NCI-H524 (cell line): ENCODE data around the gene ZNF275.
"Not testable (repeated sequence)": the region's sequence is repeated elsewhere in the genome, so short reads cannot be mapped to it uniquely, and the experiment has no call there.

Experiments
- DNase-seq, 2 experiments: peaks; one replicate each; lab custom pipeline; 2025; lab: John Stamatoyannopoulos, UW

The ZNF275 gene, protein sequence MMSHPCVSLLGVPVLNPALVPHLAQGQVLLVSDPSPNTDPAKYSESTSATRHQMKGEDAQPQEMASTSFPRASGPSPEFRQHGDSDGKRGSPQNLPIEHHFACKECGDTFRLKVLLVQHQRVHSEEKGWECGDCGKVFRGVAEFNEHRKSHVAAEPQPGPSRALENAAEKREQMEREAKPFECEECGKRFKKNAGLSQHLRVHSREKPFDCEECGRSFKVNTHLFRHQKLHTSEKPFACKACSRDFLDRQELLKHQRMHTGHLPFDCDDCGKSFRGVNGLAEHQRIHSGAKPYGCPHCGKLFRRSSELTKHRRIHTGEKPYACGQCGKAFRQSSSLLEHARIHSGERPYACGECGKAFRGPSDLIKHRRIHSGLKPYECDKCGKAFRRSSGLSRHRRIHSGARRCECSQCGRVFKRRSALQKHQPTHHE

DNA sequence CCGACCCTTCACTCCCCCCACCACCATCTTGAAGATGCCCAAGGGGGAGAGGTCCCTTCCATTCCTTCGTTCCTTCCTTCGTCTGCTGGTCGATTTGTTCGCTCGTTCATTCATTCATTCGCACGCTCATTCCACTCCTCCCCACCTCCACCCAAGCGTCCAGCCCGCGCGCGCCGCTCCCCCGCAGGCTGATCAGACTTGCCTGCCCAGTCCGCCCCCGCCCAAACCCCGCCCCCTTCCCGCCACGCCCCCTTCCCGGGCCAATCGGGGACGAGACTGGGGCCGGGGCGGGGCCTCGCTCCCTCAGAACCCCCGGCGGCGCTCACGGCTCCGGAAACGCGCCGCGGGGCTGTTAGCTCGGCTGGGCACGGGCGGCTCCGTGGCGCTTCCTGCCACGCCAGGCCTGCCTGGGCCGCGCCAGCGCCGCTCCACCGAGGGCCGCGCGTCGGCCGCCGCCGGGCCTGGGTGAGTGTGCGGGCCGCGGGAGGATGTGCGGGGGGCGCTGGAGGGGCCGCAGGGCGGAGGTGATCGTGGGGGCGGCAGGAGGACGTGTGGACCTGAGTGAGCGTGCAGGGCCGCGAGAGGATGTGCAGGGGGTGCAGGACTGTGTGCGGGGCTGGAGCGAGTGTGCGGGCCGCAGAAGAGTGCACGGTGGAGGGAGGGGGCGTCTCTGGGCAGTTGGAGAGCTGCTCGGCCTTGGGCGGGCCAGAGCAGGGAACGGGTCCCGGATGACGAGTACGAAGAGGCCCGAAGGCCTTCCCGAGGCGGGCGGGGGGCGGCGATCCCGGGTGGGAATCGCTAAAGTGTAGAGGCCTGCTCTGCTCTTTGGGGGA lies at the start of gene ZNF275:
ZNF275 (plus strand) TSS at position 333 of the 833 bp plus-strand sequence. CDS start 2,527 bp downstream, outside the sequence.
- peak; percentile 41 to 79 for DNase-seq

DNA sequence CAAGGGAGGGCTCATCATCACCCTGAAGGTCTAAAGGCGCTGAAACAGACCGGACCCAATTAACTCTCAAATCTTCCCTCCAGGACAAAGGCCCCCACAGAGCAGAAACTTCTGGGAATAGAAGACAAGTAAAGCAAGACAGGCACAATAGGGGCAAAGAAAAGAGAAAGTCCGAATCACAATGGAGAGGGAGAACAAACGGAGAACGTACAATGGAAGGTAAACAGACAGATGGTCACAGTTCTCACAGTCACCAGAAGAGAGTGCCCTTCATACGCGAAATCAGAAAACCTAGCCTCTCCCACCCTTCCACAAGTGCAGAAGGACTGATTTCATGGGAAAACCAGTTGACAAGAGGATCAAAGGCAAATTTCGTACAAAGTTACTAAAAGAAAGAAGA lies 48.3 kb upstream of the ZNF275 start:
- DNase-seq, result not testable (repeated sequence)

DNA sequence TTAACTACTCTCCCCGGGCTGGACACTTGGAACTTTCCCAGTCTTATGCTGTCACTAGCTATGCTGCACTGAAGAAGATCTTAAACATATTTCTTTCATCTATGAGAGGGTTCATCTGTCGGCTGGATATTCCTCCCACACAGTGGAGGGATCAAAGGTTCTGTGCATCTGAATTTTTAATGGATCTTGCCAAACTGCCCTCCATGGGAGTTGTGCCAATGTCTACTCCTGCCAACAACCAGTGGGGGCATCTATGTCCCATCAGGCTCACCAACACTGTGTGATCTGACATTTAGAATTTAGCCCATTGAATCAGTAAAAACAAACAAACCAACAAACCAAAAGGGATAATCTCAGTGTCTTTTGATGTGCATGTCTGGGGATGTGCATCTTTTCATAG lies 45.1 kb upstream of the ZNF275 start:
- DNase-seq, result not testable (repeated sequence)

DNA sequence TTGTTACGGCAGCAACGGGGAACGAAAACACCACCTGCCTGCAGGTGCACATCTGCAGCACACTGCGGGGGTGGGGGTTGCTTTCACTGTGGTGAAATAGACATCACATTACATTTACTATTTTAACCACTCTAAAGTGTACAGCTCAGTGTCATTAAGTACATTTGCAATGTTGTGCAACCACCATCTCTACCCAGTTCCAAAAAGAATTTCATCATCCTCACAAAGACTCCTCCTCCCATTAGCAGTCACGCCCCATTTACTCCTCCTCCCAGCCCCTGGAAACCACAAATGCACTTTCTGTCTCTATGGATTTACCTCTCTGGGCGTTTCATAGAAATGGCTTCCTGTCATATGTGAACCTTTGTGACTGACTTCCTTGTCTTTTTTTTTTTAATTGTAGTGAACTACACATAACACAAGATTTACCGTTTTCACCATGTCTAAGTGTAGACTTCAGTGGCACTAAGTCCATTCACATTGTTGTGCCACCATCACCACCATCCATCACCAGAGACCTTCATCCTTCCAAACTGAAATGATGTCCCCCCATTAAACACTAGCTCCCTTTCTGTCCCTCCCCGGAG lies 40.4 kb upstream of the ZNF275 start:
- DNase-seq, result not testable (repeated sequence)

DNA sequence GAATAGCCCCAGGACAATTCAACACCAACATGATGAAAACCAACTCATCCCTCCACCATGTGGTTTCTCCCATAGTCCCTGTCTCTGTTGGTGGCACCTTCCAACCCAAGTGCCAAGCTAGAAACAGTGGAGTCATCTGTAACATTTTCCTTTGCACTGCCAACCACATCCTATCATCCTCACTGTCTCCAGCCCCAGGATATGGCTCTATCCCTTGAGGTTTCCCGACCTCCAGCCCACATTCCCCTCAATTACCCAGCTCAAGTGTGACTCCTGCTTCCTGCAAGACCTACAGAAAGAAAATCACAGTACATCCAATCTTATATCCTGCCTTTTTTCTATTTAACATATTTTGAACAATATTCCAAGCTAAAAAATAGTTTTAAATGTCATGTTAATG lies 36.6 kb upstream of the ZNF275 start:
- no peak for DNase-seq

DNA sequence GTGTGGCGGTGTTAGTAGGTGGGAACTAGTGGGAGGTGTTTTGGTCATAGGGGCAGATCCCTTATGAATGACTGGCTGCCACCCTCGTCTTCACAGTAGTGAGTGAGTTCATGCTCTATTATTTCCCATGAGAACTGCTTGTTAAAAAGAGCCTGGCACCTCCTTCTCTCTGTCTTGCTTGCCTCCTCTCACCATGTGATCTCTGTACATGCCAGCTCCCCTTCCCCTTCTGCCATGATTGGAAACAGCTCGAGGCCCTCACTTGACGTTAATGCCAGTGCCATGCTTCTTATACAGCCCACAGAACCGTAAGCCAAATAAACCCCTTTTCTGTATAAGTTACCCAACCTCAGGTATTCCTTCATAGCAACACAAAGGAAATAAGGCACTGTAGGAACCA lies 34.1 kb upstream of the ZNF275 start:
- no peak for DNase-seq

DNA sequence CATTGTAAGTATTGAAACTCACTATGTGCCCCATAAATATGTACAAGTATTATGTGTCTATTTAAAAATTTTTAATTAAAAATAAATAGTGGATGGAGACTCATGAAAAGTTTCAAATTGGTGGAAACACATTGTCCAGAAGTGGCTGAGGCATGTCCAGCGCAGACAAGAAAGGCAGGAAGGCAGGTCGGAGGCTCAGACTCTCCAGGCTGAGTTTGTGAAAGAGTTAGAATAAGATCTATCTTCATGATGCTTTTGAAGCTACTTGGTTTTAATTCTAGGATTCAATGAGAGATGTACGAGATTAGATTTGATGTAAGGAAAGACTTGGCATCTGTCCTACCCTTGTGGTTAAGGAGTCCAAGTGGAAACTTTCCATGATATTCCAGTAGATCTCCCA lies 32.2 kb upstream of the ZNF275 start:
- no peak for DNase-seq

DNA sequence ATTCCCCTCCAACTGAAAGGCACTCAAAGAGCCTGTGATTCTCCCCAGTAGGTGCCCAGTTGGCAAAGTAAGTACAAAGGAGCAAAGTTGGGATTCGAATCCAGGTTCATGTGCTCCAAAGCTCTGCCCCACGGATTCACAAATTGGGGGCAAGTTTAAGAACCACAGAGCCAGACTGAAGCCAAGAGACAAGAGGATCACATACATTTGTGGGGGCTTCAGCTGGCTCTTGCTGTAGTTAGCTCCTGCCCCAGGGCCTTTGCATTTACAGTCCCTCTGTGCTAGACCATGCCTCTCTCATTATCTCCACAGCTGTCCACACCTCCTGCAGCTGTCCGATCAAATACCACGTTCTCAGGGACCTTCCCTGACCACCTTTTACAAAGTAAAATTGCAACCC lies 31.2 kb upstream of the ZNF275 start:
- no peak for DNase-seq

DNA sequence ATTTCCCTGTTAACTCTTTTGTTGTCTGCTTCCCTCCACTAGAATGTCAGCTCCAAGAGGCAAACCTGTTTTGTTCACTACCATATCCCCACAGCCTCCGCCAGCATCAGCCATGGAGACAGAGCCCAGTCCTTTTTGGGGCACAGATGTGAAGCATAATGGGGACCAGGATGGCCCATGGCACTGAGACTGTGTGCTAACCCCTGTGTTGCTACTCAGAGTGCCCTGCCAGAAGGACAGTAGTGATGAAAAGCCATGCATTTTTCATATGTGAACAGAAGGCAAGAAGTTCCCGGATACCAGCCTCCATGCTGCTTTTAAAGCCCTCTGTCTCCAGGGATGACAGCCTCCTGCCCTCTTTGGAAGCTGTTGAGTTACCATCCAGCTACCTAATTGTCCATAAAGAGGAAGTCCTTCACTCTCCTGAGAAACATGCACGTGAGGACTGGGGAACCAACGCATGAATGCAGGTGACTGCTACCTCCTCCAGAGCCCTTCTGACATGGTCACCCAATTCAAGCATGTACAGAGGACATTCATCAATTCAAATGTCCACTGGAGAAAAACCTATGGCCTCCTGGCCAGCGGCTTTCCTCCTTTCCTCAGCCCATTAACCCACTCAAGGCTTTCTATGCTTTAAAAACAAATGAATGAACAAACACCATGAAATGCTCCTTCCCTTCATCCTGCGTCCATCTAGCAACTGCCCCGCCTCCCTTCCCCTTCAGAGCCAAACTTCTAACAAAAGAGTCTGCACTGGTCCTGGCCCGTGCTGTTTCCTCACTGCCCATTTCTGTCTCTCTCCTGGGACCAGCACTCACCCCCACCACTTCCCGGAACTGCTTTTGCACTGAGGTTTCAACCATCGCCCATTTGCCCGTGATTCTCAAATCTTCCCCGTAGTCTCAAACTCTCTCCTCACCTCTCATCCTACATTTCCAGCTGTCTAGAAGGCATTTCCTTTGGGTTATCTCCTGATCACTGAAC lies 30.4 kb upstream of the ZNF275 start:
- DNase-seq, result no peak

DNA sequence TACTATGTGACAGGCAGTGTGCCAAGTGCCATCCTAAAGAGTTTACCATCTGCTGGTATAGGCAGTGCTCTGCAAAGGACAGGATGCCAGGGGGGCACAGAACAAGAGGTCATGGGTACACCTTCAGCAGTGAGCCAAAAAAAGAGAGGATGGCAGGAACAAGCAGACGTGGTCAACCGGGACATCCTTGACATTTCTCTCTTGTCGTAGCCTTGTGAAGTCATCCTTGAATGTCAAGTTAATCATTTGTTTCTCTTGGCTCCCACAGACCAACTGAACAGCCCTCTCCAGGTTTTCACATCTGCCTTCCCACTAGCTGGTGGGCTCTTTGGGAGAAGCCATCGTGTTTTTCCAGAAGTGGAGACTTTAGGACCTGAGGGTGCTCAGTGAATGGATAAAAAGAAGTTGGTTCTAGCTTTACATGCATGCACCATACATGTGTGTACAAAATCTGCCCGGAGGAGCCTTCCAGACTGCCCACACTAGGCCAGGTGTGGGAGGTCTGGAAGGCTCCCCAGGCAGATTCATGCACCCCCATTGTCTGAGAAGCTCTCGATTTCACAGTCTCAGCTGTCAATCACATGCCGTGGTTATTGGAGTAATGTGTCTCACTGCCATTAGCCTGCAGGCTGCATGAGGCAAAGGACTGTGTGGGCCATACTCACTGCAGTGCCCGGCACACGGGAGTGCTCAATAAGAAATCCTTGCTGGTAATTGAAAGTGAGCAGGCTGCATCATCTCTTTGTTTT lies 28.8 kb upstream of the ZNF275 start:
- no peak for DNase-seq

DNA sequence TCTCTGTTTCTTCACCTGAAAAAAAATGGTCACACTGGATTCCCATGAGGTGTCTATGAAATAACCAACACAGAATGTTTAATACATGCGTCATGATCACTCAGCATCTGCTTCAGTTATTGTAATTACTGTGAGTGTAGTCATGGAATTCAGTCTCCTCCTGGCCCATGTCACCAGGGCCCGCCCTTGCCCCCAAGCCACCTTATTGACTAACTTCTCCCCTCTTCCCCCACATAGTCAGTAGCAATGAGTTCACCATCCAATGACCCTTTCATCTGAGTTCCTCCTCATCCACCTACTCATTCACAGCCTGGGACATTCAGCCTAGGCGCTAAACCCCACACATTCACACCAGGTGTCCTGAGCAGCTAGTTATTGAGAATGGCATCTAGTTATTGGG lies 28.0 kb upstream of the ZNF275 start:
- no peak for DNase-seq

DNA sequence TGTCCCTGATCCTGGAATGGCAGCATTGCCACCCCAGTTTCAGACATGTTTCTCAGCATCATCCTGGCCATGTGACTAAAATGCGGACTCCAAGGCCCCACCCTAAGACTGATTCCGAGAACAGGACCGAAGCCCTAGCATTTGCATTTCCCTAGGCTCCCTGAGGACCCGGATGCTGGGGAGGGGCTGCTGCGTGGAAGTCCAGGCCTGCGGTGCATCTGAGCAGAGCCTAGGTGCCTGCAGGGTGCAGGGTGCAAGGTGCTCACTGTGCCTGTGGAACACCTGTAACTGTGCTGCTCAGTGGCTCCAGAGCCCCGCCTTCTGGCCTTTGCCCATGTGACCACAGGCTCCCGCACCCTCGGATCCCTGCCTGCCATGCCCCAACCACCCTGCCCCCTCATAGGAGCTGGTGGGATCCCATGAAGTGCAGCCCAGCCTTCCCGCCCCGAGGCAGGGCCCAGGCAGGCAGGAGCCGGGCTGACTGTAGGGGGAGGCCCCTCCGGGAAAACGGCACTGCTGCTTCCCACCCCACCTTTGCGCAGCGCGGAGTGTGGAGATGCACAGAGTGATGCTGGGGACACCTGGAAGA lies 27.3 kb upstream of the ZNF275 start:
- no peak for DNase-seq

DNA sequence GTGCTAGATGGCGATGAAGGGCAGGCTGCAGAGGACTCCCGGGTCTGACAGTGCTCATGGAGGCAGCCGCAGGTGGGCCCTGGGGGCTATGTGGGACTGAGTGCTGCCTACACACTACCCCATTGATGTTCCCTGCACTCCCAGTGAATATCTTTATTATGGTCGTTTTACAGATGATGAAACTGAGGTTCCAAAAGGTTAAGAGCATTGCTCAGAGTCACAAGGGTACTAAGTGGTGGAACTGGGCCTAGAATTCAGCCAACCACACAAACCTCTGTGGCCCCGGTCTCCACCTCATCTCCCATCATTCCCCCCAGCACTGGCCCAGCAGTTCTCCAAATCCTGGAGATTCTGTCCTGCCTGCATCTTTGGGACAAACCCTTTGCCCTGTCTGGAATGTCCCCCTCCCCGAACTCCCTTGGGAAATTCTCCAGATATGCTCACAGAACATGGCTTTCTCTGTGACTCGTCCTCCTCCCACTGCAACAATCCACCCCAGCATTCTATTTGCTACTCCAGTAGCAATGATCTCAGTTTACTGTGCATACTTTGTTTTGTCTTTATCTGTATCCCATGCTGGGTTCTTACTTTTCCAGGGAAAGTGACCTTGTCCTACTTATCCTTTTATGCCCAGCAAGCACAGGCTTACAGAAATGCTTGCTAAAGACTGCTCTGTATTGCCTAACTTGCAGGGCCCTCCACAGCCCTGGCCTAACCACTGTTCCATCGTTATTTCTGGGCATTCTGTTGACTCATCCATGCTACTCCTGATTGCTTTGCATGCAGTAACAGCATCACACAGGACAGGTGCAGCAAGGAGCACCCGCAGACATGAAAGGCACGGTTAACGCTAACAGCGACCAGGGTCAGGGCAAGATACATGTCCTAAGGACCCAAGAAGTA lies 26.4 kb upstream of the ZNF275 start:
- no peak for DNase-seq

DNA sequence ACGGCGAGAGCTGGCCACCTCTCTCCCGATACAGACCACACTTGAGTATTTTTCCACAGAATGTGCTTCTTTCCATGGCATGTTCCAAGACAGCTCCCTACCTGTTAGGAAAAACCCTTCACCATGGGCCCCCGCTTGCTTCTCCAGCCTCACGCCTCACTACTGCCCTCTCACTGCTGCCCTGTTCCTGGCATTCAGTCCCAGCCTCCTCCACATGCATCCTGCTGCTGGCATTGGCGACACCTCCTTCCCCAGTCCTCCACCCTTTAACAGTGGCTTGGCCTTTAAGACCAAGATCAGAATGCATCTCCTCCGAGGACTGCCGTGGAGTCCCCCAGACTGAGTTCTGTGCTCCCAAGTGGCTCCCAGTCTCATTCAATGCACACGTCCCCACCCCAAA lies 23.1 kb upstream of the ZNF275 start:
- no peak for DNase-seq

DNA sequence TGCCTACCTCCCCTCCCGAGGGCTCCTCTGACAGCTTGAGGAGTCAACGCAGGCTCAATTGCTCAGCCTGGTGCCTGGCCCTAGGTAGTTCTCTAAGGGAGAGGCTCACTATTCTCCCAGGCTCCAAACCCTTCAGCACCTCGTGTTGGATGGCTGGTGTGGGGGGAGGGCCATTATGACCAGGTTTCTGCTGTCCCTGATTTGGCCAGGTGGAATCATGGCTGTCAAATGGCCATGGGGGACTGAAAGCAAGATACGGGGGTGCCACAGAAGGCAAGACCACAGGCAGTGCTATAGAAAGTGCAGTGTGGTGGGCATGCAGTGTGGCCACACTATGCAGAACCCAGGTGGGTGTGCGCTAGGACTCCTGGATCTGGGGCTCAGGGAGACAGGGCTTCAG lies 21.9 kb upstream of the ZNF275 start:
- no peak for DNase-seq

DNA sequence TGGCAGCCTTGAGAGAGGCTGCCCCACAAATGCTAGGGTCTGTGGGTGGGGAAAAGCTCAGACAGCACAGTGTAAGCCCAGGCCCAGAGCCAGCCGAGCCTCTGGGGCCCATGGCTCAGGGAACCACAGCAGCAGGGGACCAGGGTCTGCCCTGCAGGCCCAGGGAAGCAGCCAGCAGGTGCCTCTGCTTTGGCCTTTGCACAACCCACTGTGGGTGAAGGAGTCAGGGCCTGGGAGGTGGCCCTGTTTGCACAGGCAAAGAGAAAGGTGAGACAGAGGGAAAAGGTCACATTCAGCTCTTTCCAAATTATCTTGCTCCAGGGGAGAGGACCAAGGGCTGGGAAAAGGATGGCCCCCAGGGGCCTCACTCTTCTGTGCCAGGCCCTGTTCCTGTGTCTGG lies 21.1 kb upstream of the ZNF275 start:
- no peak for DNase-seq

DNA sequence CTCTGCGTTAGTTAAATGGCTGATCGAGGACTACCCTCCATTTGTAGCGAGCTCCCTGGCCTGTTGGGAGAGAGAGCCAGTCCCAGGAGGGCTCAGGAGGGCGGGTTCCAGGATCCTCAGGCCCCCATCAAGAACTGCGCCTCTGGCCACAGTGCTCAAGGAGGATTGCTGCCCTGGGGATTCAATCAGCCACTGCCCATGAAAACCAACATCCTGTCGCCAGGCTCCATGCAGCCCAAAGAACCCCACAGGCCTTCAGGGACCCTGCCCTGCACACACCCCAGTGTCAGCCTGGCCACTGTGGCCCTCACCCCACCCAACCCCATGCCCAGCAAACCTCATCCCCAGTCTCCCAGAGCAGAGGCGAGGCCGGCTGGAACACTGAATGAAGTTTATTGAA lies 16.6 kb upstream of the ZNF275 start:
- DNase-seq, result no peak

DNA sequence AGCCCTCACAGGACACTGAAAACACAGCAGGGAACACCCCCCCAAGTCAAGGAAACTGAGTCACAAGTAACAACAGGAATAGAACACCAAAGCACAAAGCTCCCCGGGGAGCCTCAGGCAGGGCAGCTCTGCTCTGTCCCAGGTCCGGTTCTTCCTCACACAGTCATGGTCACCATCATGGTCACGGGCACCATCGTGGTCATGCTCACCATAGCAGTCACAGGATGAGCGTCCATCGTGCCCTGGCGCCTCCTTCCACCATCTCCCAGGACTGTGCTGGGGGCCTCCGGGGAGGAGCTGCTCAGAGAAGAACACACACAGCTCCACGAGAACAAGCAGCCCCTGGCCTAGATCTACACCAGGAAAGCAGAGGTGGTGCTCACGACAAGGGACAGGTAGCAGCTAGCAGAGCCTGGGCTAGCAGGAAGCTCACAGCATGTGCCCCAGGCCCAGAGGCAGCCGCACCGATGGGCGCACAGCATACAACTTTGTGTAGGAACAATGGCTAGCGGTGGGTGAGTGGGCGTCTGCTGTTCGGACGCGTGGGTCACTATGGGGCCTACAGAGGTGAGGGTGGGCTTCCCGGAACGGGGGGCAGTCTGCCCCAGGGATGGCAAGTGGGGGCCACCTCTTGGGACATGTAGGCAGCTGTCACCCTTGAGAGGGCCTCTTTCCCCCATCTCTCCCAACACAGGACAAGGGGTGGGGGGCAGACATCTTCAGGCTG lies 15.8 kb upstream of the ZNF275 start:
- DNase-seq, result no peak

DNA sequence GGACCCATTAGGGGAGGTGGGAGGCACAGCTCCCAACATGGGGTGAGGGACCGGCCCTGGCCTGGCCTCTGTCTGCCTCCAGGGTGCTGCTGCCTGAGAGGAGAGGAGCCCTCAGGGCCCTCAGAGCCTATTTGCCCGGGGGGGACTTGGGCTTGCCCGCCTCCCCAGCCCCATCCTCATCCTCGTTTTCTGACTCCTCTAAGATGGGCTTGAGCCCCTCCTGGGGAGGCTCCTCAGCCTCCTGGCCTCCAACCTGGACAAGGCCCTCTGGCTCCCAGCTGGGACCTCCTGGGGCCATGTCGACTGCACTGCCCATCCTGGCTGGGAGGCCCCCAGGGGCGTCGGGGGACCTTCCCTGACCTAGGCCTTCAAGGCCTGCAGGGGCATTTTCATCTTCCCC lies 15.1 kb upstream of the ZNF275 start:
- no peak for DNase-seq
